GM19099 (cell line): ENCODE measurements around the gene TM9SF4.

Experiments used
- POLR2A ChIP-seq: IDR thresholded peaks from 3 replicates; pipeline ENCODE4 v1.6.1; 2011; ENCODE audit warnings: low read depth; ENCODE audit not compliant: insufficient read length; ENCODE audit errors: extremely low read depth

The TM9SF4 gene

GRCh38 chr20:32115211-32115767 lies 5.8 kb downstream of the TM9SF4 start:
- no peak for TF ChIP-seq POLR2A

- TF ChIP-seq POLR2A, result no peak
These were observed 6.6 kb downstream of the TM9SF4 start for GRCh38 chr20:32116079-32116521.

GRCh38 chr20:32119734-32120133 lies 10.2 kb downstream of the TM9SF4 start:
- no peak for TF ChIP-seq POLR2A

GRCh38 chr20:32123088-32123487 lies 13.6 kb downstream of the TM9SF4 start:
- TF ChIP-seq POLR2A, result no peak

- TF ChIP-seq POLR2A, result no peak
These were observed 15.5 kb downstream of the TM9SF4 start for GRCh38 chr20:32124916-32125454.

GRCh38 chr20:32125506-32125905 lies 16.0 kb downstream of the TM9SF4 start:
- TF ChIP-seq POLR2A, result no peak

GRCh38 chr20:32126919-32127318 lies 17.4 kb downstream of the TM9SF4 start:
- TF ChIP-seq POLR2A, result no peak

- TF ChIP-seq POLR2A, result no peak
These were observed 17.8 kb downstream of the TM9SF4 start for GRCh38 chr20:32127347-32127746.

GRCh38 chr20:32128167-32128566 lies 18.7 kb downstream of the TM9SF4 start:
- no peak for TF ChIP-seq POLR2A

- TF ChIP-seq POLR2A, result no peak
These were observed 20.3 kb downstream of the TM9SF4 start for GRCh38 chr20:32129863-32130262.

GRCh38 chr20:32130352-32130751 lies 20.8 kb downstream of the TM9SF4 start:
- no peak for TF ChIP-seq POLR2A

GRCh38 chr20:32130965-32131364 lies 21.5 kb downstream of the TM9SF4 start:
- no peak for TF ChIP-seq POLR2A

GRCh38 chr20:32132911-32133549 lies 23.5 kb downstream of the TM9SF4 start:
- no peak for TF ChIP-seq POLR2A

GRCh38 chr20:32134026-32134425 lies 24.5 kb downstream of the TM9SF4 start:
- TF ChIP-seq POLR2A, result no peak

- TF ChIP-seq POLR2A, result no peak
These were observed 26.5 kb downstream of the TM9SF4 start for GRCh38 chr20:32135983-32136515.

- TF ChIP-seq POLR2A, result no peak
These were observed 29.4 kb downstream of the TM9SF4 start for GRCh38 chr20:32138921-32139320.
